Keratinocyte (primary cell): ENCODE data around the gene IRAK3. TPM values are rescaled to one million over a fixed set of nuclear protein-coding genes. Genes with fewer than 3 reads are reported as not detected.

ENCODE experiments used
- DNase-seq: peaks from one replicate; pipeline ENCODE4 v3.0.0-alpha.2; 2011; ENCODE audit warnings: low read depth, missing footprints, low spot score
- FAIRE-seq: peaks from 2 replicates; lab custom pipeline; 2011; peaks lifted over from hg19 to GRCh38; lab: Jason Lieb, UNC
- H2AFZ ChIP-seq: 2 replicates; pipeline ENCODE4 v1.6.0; 2012; ENCODE audit warnings: low read length, control low read depth, inconsistent platforms; ENCODE audit not compliant: control insufficient read depth
- H3K27ac ChIP-seq: 2 replicates; pipeline ENCODE4 v1.5.1; 2011; ENCODE audit warnings: low read length; ENCODE audit not compliant: control insufficient read depth, insufficient read depth
- H3K27me3 ChIP-seq: 3 replicates; pipeline ENCODE4 v1.6.0; 2011; ENCODE audit warnings: low read length; ENCODE audit not compliant: control insufficient read depth, insufficient read depth; ENCODE audit errors: extremely low read depth
- H3K36me3 ChIP-seq, 2 experiments: 2 replicates in 1 of 2; 3 replicates in 1 of 2; pipeline ENCODE4 v1.5.1; 2011; ENCODE audit warnings: low read length in 2 of 2, mild to moderate bottlenecking in 1 of 2; ENCODE audit not compliant: control insufficient read depth in 2 of 2, insufficient read depth in 2 of 2; ENCODE audit errors: extremely low read depth in 1 of 2
- H3K4me1 ChIP-seq: 3 replicates; pipeline ENCODE4 v1.5.1; 2011; ENCODE audit warnings: low read length; ENCODE audit not compliant: control insufficient read depth, insufficient read depth; ENCODE audit errors: extremely low read depth
- H3K4me2 ChIP-seq: 3 replicates; pipeline ENCODE4 v1.6.0; 2011; ENCODE audit warnings: low read depth, low read length; ENCODE audit not compliant: control insufficient read depth, insufficient read depth; ENCODE audit errors: extremely low read depth
- H3K4me3 ChIP-seq, 3 experiments: fragments of 200-600 bp in 1 of 3; sonication (generic) in 1 of 3; 2 replicates in 2 of 3; 3 replicates in 1 of 3; pipeline ENCODE4 v1.5.1; 2011 to 2016; ENCODE audit warnings: low read length in 3 of 3, mild to moderate bottlenecking in 3 of 3, control low read depth in 2 of 3, inconsistent platforms in 1 of 3, low read depth in 1 of 3, mixed read lengths in 1 of 3, mixed run types in 1 of 3, moderate library complexity in 1 of 3; ENCODE audit not compliant: control insufficient read depth in 2 of 3, insufficient read depth in 2 of 3; ENCODE audit errors: extremely low read depth in 1 of 3
- H3K79me2 ChIP-seq: 2 replicates; pipeline ENCODE4 v1.6.0; 2012; ENCODE audit warnings: low read length; ENCODE audit not compliant: control insufficient read depth, insufficient read depth
- H3K9ac ChIP-seq: 3 replicates; pipeline ENCODE4 v1.6.0; 2011; ENCODE audit warnings: low read length; ENCODE audit not compliant: control insufficient read depth, insufficient read depth; ENCODE audit errors: extremely low read depth
- H3K9me1 ChIP-seq: 3 replicates; pipeline ENCODE4 v1.6.0; 2011; ENCODE audit warnings: low read length; ENCODE audit not compliant: control insufficient read depth, insufficient read depth; ENCODE audit errors: extremely low read depth
- H3K9me3 ChIP-seq: 2 replicates; pipeline ENCODE4 v1.5.1; 2012; ENCODE audit warnings: low read depth, low read length; ENCODE audit not compliant: control insufficient read depth
- H4K20me1 ChIP-seq: 3 replicates; pipeline ENCODE4 v1.6.0; 2011; ENCODE audit warnings: low read length; ENCODE audit not compliant: control insufficient read depth, insufficient read depth; ENCODE audit errors: extremely low read depth
- EZH2 ChIP-seq: IDR thresholded peaks from one replicate; pipeline ENCODE4 v1.6.1; 2012; ENCODE audit warnings: inconsistent platforms, mild to moderate bottlenecking, low read length, moderate library complexity
- dilution Hi-C: fragments of 300-500 bp; cut with MboI; formaldehyde crosslinking; loops from one replicate; pipeline ENCODE4 v1.7.0; 2020; ENCODE audit warnings: low sequenced_read_pairs; ENCODE audit not compliant: extremely low pct_ligation_motif_present
- polyA plus RNA-seq, 5 experiments: library from polyadenylated mRNA; depleted of rRNA in 3 of 5; stranded (reverse) in 3 of 5; stranded (forward) in 1 of 5; unstranded in 1 of 5; fragments of >200 nt; gene quantifications; 1 replicate in 1 of 5; 2 replicates in 3 of 5; 3 replicates in 1 of 5; pipeline versions ENCODE4 v1.2.1 to v1.2.3, GENCODE V29; 2011 to 2012; ENCODE audit warnings: missing spikeins in 2 of 5, low read depth in 1 of 5, low replicate concordance in 1 of 5
- TF ChIP-seq, protein P1 (sequence below), 3 experiments: IDR thresholded peaks in 1 of 3; conservative IDR thresholded peaks in 1 of 3; optimal IDR thresholded peaks in 1 of 3; 2 replicates in 2 of 3; 3 replicates in 1 of 3; pipeline versions ENCODE3 to v1.5.1; 2011; ENCODE audit warnings: low read length in 3 of 3, mild to moderate bottlenecking in 3 of 3, moderate library complexity in 2 of 3, control low read depth in 1 of 3, inconsistent platforms in 1 of 3; ENCODE audit not compliant: insufficient read depth in 2 of 3; ENCODE audit errors: extremely low read depth in 1 of 3

Gene IRAK3
- polyA plus RNA-seq, 1 donor (not counting 4 experiments of a cell fraction or from before 2014, with no cell fraction given), result 0.07 TPM

DNA sequence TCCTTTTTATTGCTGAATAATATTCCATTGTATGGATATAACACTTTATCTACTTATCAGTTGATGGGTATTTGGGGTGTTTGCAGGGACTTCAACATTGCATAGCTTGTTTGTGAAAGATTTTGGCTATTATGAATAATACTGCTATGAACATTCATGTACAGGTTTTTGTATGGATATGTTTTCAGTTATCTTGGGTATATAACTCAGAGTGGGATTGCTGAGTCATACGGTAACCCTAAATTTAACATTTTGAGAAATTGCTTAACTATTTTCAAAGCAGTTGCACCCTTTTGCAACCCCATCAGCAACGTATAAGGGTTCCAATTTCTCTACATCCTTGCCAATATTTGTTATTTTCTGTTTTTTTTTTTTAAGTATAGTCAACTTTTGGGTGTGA, 86.0 kb downstream of the IRAK3 start:
- no peak for FAIRE-seq
- TF ChIP-seq, protein P1, sequence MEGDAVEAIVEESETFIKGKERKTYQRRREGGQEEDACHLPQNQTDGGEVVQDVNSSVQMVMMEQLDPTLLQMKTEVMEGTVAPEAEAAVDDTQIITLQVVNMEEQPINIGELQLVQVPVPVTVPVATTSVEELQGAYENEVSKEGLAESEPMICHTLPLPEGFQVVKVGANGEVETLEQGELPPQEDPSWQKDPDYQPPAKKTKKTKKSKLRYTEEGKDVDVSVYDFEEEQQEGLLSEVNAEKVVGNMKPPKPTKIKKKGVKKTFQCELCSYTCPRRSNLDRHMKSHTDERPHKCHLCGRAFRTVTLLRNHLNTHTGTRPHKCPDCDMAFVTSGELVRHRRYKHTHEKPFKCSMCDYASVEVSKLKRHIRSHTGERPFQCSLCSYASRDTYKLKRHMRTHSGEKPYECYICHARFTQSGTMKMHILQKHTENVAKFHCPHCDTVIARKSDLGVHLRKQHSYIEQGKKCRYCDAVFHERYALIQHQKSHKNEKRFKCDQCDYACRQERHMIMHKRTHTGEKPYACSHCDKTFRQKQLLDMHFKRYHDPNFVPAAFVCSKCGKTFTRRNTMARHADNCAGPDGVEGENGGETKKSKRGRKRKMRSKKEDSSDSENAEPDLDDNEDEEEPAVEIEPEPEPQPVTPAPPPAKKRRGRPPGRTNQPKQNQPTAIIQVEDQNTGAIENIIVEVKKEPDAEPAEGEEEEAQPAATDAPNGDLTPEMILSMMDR (optimal IDR thresholded peaks at IDR 0.05 in 1 of 3, IDR thresholded peaks at IDR 0.05 in 1 of 3, conservative IDR thresholded peaks at IDR 0.05 in 1 of 3; ENCODE audit: extremely low read depth in 1 of 3, insufficient read depth in 2 of 3, low read length in 3 of 3), result no peak
- TF ChIP-seq EZH2, result no peak
- Histone ChIP-seq H3K27ac (no peak overlapping the region), H3K9ac (no peak overlapping the region), H2AFZ (no peak overlapping the region), H3K4me2 (no peak overlapping the region), H4K20me1 (no peaks in the 10 kb centered on the region), H3K79me2 (no peaks in the 10 kb centered on the region), H3K4me3 (no peak overlapping the region), H3K9me3 (no peaks in the 10 kb centered on the region), H3K27me3 (no peaks in the 10 kb centered on the region), H3K36me3 (no peaks in the 10 kb centered on the region), H3K4me1 (no peaks in the 10 kb centered on the region), H3K9me1 (no peaks in the 10 kb centered on the region)
- DNase-seq, result no peak
- dilution Hi-C loops, result no loop called here

DNA sequence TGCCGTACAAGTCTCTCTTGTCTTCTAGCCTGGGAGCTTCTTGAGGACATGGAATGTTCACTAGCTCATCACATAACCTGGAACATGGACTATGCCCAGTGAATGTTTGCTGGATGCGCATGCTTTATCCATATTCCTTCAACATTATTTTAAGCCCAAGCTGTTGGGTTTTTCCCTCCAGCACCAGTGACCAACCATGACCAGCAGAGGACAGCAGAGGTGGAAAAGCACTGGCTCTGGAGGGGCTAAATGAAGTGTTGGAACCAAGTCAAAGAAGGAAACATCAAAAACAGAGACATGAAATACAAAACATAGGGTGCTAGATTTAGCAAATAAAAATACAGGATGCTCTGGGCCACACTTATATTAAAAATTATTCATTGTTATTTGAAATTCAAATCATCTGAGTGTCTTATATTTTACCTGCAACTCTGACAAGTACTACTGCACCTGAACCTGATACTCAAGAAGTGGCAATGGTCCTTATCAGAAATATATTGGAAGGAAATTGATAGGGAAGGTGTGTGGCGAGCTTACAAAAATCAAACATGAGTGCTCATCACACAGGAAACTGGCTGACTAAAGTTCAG, 90.2 kb downstream of the IRAK3 start:
- Histone ChIP-seq H3K9me3 (no peaks in the 10 kb centered on the region), H3K79me2 (no peaks in the 10 kb centered on the region), H3K4me3 (no peak overlapping the region), H3K4me2 (no peak overlapping the region), H3K36me3 (no peaks in the 10 kb centered on the region), H3K9ac (no peak overlapping the region), H3K9me1 (no peaks in the 10 kb centered on the region), H3K4me1 (no peaks in the 10 kb centered on the region), H4K20me1 (no peaks in the 10 kb centered on the region), H3K27me3 (no peaks in the 10 kb centered on the region), H3K27ac (no peak overlapping the region), H2AFZ (no peak overlapping the region)
- dilution Hi-C loops, result no loop called here
- DNase-seq (no peak), FAIRE-seq (no peak)
- no peak for TF ChIP-seq EZH2
- TF ChIP-seq, protein P1 (optimal IDR thresholded peaks at IDR 0.05 in 1 of 3, IDR thresholded peaks at IDR 0.05 in 1 of 3, conservative IDR thresholded peaks at IDR 0.05 in 1 of 3; ENCODE audit: extremely low read depth in 1 of 3, insufficient read depth in 2 of 3, low read length in 3 of 3), result peak; percentile 64 to 82 (median 65)
